Liver (tissue), 1 donor: Measurements from ENCODE around the gene MLLT10.

Source experiments
- YY1 ChIP-seq: IDR thresholded peaks from 2 replicates; pipeline ENCODE4 v1.6.1; 2016; ENCODE audit warnings: antibody characterized with exemption, mild to moderate bottlenecking
- TF ChIP-seq, protein P1 (sequence below): IDR thresholded peaks from 2 replicates; pipeline ENCODE4 v1.6.1; 2016; ENCODE audit warnings: antibody characterized with exemption

DNA sequence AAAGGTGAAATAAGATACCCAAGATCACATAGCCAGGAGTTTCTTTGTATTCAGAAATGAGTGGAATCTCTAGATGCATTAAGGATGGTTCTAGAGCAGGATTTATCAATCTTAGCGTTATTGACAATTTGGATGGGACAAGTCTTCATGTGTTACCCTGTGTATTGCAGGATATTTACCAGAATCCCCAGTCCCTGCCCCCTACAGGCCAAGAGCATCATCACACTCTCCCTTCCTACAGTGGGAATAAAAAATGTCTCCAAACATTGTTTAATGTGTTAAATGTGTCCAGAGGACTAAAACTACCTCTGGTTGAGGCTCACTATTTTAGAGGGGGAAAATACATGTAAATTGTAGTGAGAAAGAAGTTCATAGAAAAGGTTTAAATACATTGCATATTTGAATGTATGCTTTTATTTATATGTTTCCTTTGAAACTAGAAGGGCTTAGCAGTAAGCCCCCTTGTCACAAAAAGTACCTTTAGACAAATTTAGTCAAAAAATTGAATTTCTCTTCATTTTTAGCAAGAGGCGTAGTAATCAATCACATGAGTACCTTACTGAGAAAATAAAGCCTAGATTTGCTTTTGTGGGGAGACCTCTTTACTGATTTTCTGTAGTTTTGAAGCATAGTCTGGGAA lies 141.2 kb downstream of the MLLT10 start:
- TF ChIP-seq YY1: no peak
- TF ChIP-seq, protein P1, sequence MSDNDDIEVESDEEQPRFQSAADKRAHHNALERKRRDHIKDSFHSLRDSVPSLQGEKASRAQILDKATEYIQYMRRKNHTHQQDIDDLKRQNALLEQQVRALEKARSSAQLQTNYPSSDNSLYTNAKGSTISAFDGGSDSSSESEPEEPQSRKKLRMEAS: no peak
